Colonic mucosa (tissue), 4 donors: Measurements from ENCODE around the gene TBATA. TPM values are rescaled to one million over a fixed set of nuclear protein-coding genes. Genes with fewer than 3 reads are reported as not detected.

Experiments used
- DNase-seq: peaks from one replicate; pipeline ENCODE4 v3.0.0-alpha.2; 2020
- H3K27ac ChIP-seq: fragments of 200-600 bp; one replicate; pipeline ENCODE4 v1.8.0; 2021
- H3K27me3 ChIP-seq: fragments of 200-600 bp; one replicate; pipeline ENCODE4 v1.8.0; 2021
- H3K36me3 ChIP-seq: fragments of 200-600 bp; one replicate; pipeline ENCODE4 v1.8.0; 2021
- H3K4me1 ChIP-seq: fragments of 200-600 bp; one replicate; pipeline ENCODE4 v1.8.0; 2021; ENCODE audit warnings: mild to moderate bottlenecking
- H3K4me3 ChIP-seq: fragments of 200-600 bp; one replicate; pipeline ENCODE4 v1.8.0; 2021
- H3K9ac ChIP-seq, 2 donors: one replicate each; pipeline ENCODE4 v1.7.0; 2013; ENCODE audit warnings: control low read depth in 2 of 2, low read depth in 2 of 2, low read length in 2 of 2
- H3K9me3 ChIP-seq: fragments of 200-600 bp; one replicate; pipeline ENCODE4 v1.8.0; 2021
- CTCF ChIP-seq: fragments of 200-600 bp; IDR thresholded peaks from one replicate; pipeline ENCODE4 v1.8.0; 2022; ENCODE audit warnings: antibody characterized with exemption, mild to moderate bottlenecking
- intact Hi-C: fragments of 100-400 bp; cut with DNase I; formaldehyde crosslinking; loops from one replicate; pipeline ENCODE4 v1.14.1; 2022
- total RNA-seq, 2 donors: library from RNA; stranded (reverse); fragmentation: NEBNext Ultra II Directional in 1 of 2; extraction: Animal tissue kit (Norgen Biotek cat#: 25700) in 1 of 2; gene quantifications; one replicate each; pipeline ENCODE4 v1.2.1, GENCODE V29; 2021
- donor health status: healthy.
- donor health status: DM: no; HTN: no; CAD: no.
- donor health status: DM: no; HTN: no; CAD: no.

TBATA gene
- total RNA-seq, 2 donors from 2014 or later = not detected

- intact Hi-C loops = no loop called here
- H3K9me3 ChIP-seq = no peaks in the 10 kb centered on the region
- no peaks in the 10 kb centered on the region for H3K27me3 ChIP-seq
- no peak overlapping the region for H3K27ac ChIP-seq
- TF ChIP-seq CTCF = no peak
- no peak for DNase-seq
- no peak overlapping the region for H3K9ac ChIP-seq
- H3K4me3 ChIP-seq = no peak overlapping the region
- no peaks in the 10 kb centered on the region for H3K36me3 ChIP-seq
- no peaks in the 10 kb centered on the region for H3K4me1 ChIP-seq
Observed at GRCh38 chr10:70762441-70763175, 22.6 kb downstream of the TBATA start.

GRCh38 chr10:70761727-70762350 lies 23.3 kb downstream of the TBATA start:
- Histone ChIP-seq H3K27me3 (no peaks in the 10 kb centered on the region), H3K36me3 (no peaks in the 10 kb centered on the region), H3K4me3 (no peak overlapping the region), H3K9ac (no peak overlapping the region), H3K27ac (no peak overlapping the region), H3K4me1 (no peaks in the 10 kb centered on the region), H3K9me3 (no peaks in the 10 kb centered on the region)
- intact Hi-C loops = no loop called here
- no peak for DNase-seq
- no peak for TF ChIP-seq CTCF

- Histone ChIP-seq H3K36me3 (no peaks in the 10 kb centered on the region), H3K4me1 (no peaks in the 10 kb centered on the region), H3K9me3 (no peaks in the 10 kb centered on the region), H3K27me3 (no peaks in the 10 kb centered on the region), H3K27ac (no peak overlapping the region), H3K9ac (no peak overlapping the region), H3K4me3 (no peak overlapping the region)
- TF ChIP-seq CTCF = no peak
- intact Hi-C loops = no loop called here
- no peak for DNase-seq
Observed at GRCh38 chr10:70761031-70761601, 24.1 kb downstream of the TBATA start.

GRCh38 chr10:70760271-70760787 lies 24.8 kb downstream of the TBATA start:
- H3K4me1 ChIP-seq = no peaks in the 10 kb centered on the region
- H3K4me3 ChIP-seq = no peak overlapping the region
- TF ChIP-seq CTCF = no peak
- H3K27ac ChIP-seq = no peak overlapping the region
- H3K9me3 ChIP-seq = no peaks in the 10 kb centered on the region
- DNase-seq = no peak
- no peak overlapping the region for H3K9ac ChIP-seq
- no peaks in the 10 kb centered on the region for H3K36me3 ChIP-seq
- intact Hi-C loops = no loop called here
- H3K27me3 ChIP-seq = no peaks in the 10 kb centered on the region

GRCh38 chr10:70759781-70760180 lies 25.4 kb downstream of the TBATA start:
- TF ChIP-seq CTCF = no peak
- Histone ChIP-seq H3K9ac (no peak overlapping the region), H3K4me3 (no peak overlapping the region), H3K27ac (no peak overlapping the region), H3K36me3 (no peaks in the 10 kb centered on the region), H3K4me1 (no peaks in the 10 kb centered on the region), H3K9me3 (no peaks in the 10 kb centered on the region), H3K27me3 (no peaks in the 10 kb centered on the region)
- intact Hi-C loops = loop anchor here (5.0 to 10.0 kb wide), 2 partner anchors 145 to 297 kb away; no protein-coding TSS in a partner anchor
- DNase-seq = no peak
